UCSD-AML1 (cell line): ENCODE data around the gene KDM6B.
"Not testable (repeated sequence)": the region's sequence is repeated elsewhere in the genome, so short reads cannot be mapped to it uniquely, and the experiment has no call there.

Source experiments
- DNase-seq: peaks from one replicate; lab custom pipeline; 2025; ENCODE audit not compliant: unreplicated experiment; lab: John Stamatoyannopoulos, UW

KDM6B gene

GRCh38 chr17:7850701-7851437 lies 16.9 kb downstream of the KDM6B start:
- DNase-seq: no peak

- peak; percentile 49 for DNase-seq
Measured at GRCh38 chr17:7851438-7852261, 17.6 kb downstream of the KDM6B start.

- no peak for DNase-seq
Measured at GRCh38 chr17:7852262-7852670, 18.2 kb downstream of the KDM6B start.

- no peak for DNase-seq
Measured at GRCh38 chr17:7852919-7853690, 19.1 kb downstream of the KDM6B start.

- DNase-seq: no peak
Measured at GRCh38 chr17:7853691-7854038, 19.6 kb downstream of the KDM6B start.

GRCh38 chr17:7854078-7854777 lies 20.2 kb downstream of the KDM6B start:
- DNase-seq: no peak

GRCh38 chr17:7854851-7855659 lies 21.0 kb downstream of the KDM6B start, which contains the start of gene TMEM88:
Gene TMEM88 (plus strand): TSS chr17:7855066. CDS start chr17:7855075, 9 bp downstream.
- DNase-seq: no peak

- DNase-seq: no peak
Measured at GRCh38 chr17:7855660-7856010, 21.6 kb downstream of the KDM6B start.

- peak; percentile 73 for DNase-seq
Measured at GRCh38 chr17:7856011-7856810, 22.2 kb downstream of the KDM6B start.

- peak; percentile 96 for DNase-seq
Measured at GRCh38 chr17:7856811-7857712, 23.0 kb downstream of the KDM6B start, which contains the start of gene NAA38. Gene NAA38 (minus strand): TSS chr17:7857559. CDS start chr17:7857463, 96 bp downstream.

GRCh38 chr17:7857713-7858521 lies 23.9 kb downstream of the KDM6B start, which contains the start of gene CYB5D1:
Gene CYB5D1 (plus strand): TSS chr17:7858003. CDS start chr17:7858135, 132 bp downstream.
- peak; percentile 89 for DNase-seq

- DNase-seq: no peak
Measured at GRCh38 chr17:7858522-7858810, 24.4 kb downstream of the KDM6B start.

- DNase-seq: no peak
Measured at GRCh38 chr17:7859028-7859427, 25.0 kb downstream of the KDM6B start.

- no peak for DNase-seq
Measured at GRCh38 chr17:7862692-7863437, 28.8 kb downstream of the KDM6B start.

GRCh38 chr17:7864384-7864783 lies 30.4 kb downstream of the KDM6B start:
- not testable (repeated sequence) for DNase-seq

GRCh38 chr17:7864995-7865650 lies 31.1 kb downstream of the KDM6B start:
- no peak for DNase-seq
